Omental fat pad (tissue), 4 donors: Measurements from ENCODE around the gene KATNB1. TPM values are rescaled to one million over a fixed set of nuclear protein-coding genes. Genes with fewer than 3 reads are reported as not detected.
A peak's percentile ranks its signal among the peaks of the same experiment; 100 is the strongest.

Experiments
- ATAC-seq: fragments of 150-250 bp; one replicate; pipeline ENCODE4 v1.9.1; 2016; ENCODE audit warnings: mild to moderate bottlenecking, moderate library complexity; ENCODE audit not compliant: low FRiP score
- DNase-seq: peaks from one replicate; pipeline ENCODE4 v3.0.0-alpha.2; 2019; ENCODE audit warnings: low spot score
- CTCF ChIP-seq, 3 donors: fragments of 450-650 bp; IDR thresholded peaks; one replicate each; pipeline ENCODE4 v1.5.1; 2016 to 2017; ENCODE audit warnings: antibody characterized with exemption in 3 of 3, mild to moderate bottlenecking in 3 of 3, moderate library complexity in 2 of 3
- total RNA-seq, 4 donors: library from RNA; depleted of rRNA; stranded (reverse); fragments of >200 nt; gene quantifications; one replicate each; pipeline ENCODE4 v1.1.0, GENCODE V29; 2016

KATNB1 gene
- total RNA-seq, 4 donors from 2014 or later: 8.7 to 23.5 (median 14.1) TPM

- no peak for TF ChIP-seq CTCF (IDR thresholded peaks at IDR 0.05)
- no peak for DNase-seq
- no peak for ATAC-seq
Observed at GRCh38 chr16:57799600-57800199, 64.1 kb downstream of the KATNB1 start.

GRCh38 chr16:57800200-57801097 is 64.9 kb downstream of the KATNB1 start:
- no peak for ATAC-seq
- TF ChIP-seq CTCF (IDR thresholded peaks at IDR 0.05): no peak
- no peak for DNase-seq

GRCh38 chr16:57801098-57801808 is 65.7 kb downstream of the KATNB1 start:
- no peak for ATAC-seq

GRCh38 chr16:57801809-57802340 is 66.3 kb downstream of the KATNB1 start:
- no peak for TF ChIP-seq CTCF (IDR thresholded peaks at IDR 0.05)
- ATAC-seq (peak; percentile 1), DNase-seq (no peak)

More at GRCh38 chr16:57801098-57801808, 65.7 kb downstream of the KATNB1 start:
- no peak for DNase-seq
- TF ChIP-seq CTCF (IDR thresholded peaks at IDR 0.05): no peak

GRCh38 chr16:57802341-57803133 is 67.0 kb downstream of the KATNB1 start, which contains the start of gene KIFC3:
KIFC3 (minus strand) TSS chr16:57802491; CDS start chr16:57798243, 4,248 bp downstream.
- TF ChIP-seq CTCF (IDR thresholded peaks at IDR 0.05): no peak
- peak; percentile 67 for DNase-seq
- peak; percentile 55 for ATAC-seq
